Transverse colon (tissue), 4 donors: Measurements from ENCODE around the gene MUC15. TPM values are rescaled to one million over a fixed set of nuclear protein-coding genes. Genes with fewer than 3 reads are reported as not detected.

Source experiments
- DNase-seq: peaks from one replicate; pipeline ENCODE4 v3.0.0-alpha.2; 2019
- H3K27ac ChIP-seq, 4 donors: fragments of 200-600 bp; sonication (generic); 2 replicates each; pipeline ENCODE4 v1.5.1; 2016 to 2018; ENCODE audit warnings: inconsistent platforms in 4 of 4
- H3K27me3 ChIP-seq: fragments of 200-600 bp; sonication (generic); 2 replicates; pipeline ENCODE4 v1.5.1; 2017; ENCODE audit warnings: inconsistent platforms
- H3K36me3 ChIP-seq, 4 donors: fragments of 200-600 bp; sonication (generic); 2 replicates each; pipeline ENCODE4 v1.5.1; 2017 to 2019; ENCODE audit warnings: inconsistent platforms in 4 of 4
- H3K4me1 ChIP-seq, 4 donors: fragments of 200-600 bp; sonication (generic); 2 replicates each; pipeline ENCODE4 v1.5.1; 2017 to 2020; ENCODE audit warnings: inconsistent platforms in 4 of 4
- H3K4me3 ChIP-seq, 4 donors: fragments of 200-600 bp; sonication (generic); 1 replicate in 1 of 4; 2 replicates in 3 of 4; pipeline versions ENCODE4 v1.5.1 to v1.6.1; 2017 to 2019; ENCODE audit warnings: inconsistent platforms in 4 of 4
- H3K9me3 ChIP-seq, 2 donors: fragments of 200-600 bp; sonication (generic); 2 replicates each; pipeline ENCODE4 v1.5.1; 2017 to 2019; ENCODE audit warnings: inconsistent platforms in 2 of 2
- EP300 ChIP-seq: sonication (generic); formaldehyde crosslinking; IDR thresholded peaks from one replicate; pipeline ENCODE4 v1.6.1; 2017; ENCODE audit warnings: antibody characterized with exemption, low read depth
- POLR2A ChIP-seq: fragments of 450-650 bp; IDR thresholded peaks from one replicate; pipeline ENCODE4 v1.6.1; 2016; ENCODE audit warnings: antibody characterized with exemption, mild to moderate bottlenecking, moderate library complexity
- POLR2AphosphoS5 ChIP-seq, 3 donors: sonication (generic); formaldehyde crosslinking; IDR thresholded peaks; one replicate each; pipeline ENCODE4 v1.6.1; 2016; ENCODE audit warnings: antibody characterized with exemption in 3 of 3
- WGBS, 2 donors: methylation state at CpG; one replicate each; pipeline ENCODE4 v1.1.5; 2018; ENCODE audit warnings: low coverage in 1 of 2; 5-methylcytosine and 5-hydroxymethylcytosine counted together
- in situ Hi-C, 4 donors: fragments of 200-750 bp; cut with MboI; loops; one replicate each; pipeline versions ENCODE4 v1.15.0 to v1.15.1; 2017; ENCODE audit warnings: low sequenced_read_pairs in 3 of 4, low pct_ligation_motif_present in 1 of 4, low pct_unique_long_range_greater_than_20kb in 1 of 4
- intact Hi-C: fragments of 100-400 bp; cut with DNase I; formaldehyde crosslinking; loops from one replicate; pipeline ENCODE4 v1.15.1; 2023; ENCODE audit warnings: low total_unique reads
- total RNA-seq, 4 donors: library from RNA; depleted of rRNA; stranded (reverse); fragments of >200 nt; gene quantifications; one replicate each; pipeline ENCODE4 v1.1.0, GENCODE V29; 2016
- TF ChIP-seq, protein P1 (sequence below), 5 experiments: fragments of 200-600 bp in 3 of 5; fragments of 450-650 bp in 2 of 5; sonication (generic) in 3 of 5; IDR thresholded peaks; 1 replicate in 2 of 5; 2 replicates in 3 of 5; pipeline ENCODE4 v1.5.1; 2016 to 2017; ENCODE audit warnings: antibody characterized with exemption in 5 of 5, inconsistent platforms in 3 of 5, mild to moderate bottlenecking in 2 of 5, moderate library complexity in 1 of 5

MUC15 gene
- total RNA-seq, 4 donors from 2014 or later = not detected

DNA sequence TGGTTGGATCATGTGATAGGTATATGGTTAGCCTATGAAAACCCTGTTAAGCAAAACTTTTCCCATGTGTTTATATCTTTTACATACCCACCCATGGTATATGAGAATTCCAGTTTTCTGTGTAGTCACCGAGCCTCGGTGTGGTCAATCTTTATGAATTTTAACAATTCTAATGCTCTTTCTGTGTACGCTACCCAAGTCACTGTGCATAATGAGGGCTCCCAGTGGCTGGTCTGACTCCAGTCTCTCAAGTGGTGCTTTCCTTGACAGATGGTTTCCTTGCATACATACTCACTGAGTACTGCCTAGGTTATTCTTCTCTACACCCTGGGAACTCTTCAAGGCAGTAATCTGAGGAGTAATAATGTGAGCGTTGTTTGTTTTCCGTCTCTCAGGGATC, 17.6 kb downstream of the MUC15 start:
- Histone ChIP-seq H3K4me3 (no peak overlapping the region), H3K36me3 (no peaks in the 10 kb centered on the region), H3K27me3 (no peaks in the 10 kb centered on the region), H3K27ac (no peak overlapping the region), H3K4me1 (no peaks in the 10 kb centered on the region), H3K9me3 (no peaks in the 10 kb centered on the region)
- TF ChIP-seq EP300 (no peak), POLR2AphosphoS5 (IDR thresholded peaks at IDR 0.05) (no peak), POLR2A (no peak)
- TF ChIP-seq, protein P1, sequence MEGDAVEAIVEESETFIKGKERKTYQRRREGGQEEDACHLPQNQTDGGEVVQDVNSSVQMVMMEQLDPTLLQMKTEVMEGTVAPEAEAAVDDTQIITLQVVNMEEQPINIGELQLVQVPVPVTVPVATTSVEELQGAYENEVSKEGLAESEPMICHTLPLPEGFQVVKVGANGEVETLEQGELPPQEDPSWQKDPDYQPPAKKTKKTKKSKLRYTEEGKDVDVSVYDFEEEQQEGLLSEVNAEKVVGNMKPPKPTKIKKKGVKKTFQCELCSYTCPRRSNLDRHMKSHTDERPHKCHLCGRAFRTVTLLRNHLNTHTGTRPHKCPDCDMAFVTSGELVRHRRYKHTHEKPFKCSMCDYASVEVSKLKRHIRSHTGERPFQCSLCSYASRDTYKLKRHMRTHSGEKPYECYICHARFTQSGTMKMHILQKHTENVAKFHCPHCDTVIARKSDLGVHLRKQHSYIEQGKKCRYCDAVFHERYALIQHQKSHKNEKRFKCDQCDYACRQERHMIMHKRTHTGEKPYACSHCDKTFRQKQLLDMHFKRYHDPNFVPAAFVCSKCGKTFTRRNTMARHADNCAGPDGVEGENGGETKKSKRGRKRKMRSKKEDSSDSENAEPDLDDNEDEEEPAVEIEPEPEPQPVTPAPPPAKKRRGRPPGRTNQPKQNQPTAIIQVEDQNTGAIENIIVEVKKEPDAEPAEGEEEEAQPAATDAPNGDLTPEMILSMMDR (IDR thresholded peaks at IDR 0.05) = no peak
- 70 to 82% methylated on average over 5 of the region's 5 CpGs for WGBS, 2 donors
- DNase-seq = no peak
- intact Hi-C loops = no loop called here
- in situ Hi-C loops = no loop called here

DNA sequence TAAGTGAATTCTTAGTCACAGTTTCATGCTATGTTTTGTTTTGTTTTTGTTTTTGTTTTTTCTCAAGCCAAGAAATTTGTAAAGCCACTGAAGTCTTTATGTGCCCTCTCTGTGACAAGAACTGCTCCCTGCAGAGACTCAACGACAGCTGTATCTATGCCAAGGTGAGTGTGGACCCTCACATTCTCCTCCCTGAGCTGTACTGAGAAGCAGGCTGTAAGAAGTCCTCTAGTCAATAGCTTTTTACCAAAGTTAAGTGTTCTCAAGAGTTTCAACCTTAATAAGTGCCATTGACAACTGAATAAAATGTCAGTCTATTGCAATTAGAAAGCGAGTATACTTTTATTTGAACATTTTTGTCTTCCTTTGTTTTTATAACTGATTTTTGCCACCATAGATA, 18.9 kb downstream of the MUC15 start:
- Histone ChIP-seq H3K4me3 (no peak overlapping the region), H3K36me3 (no peaks in the 10 kb centered on the region), H3K27me3 (no peaks in the 10 kb centered on the region), H3K27ac (no peak overlapping the region), H3K4me1 (no peaks in the 10 kb centered on the region), H3K9me3 (no peaks in the 10 kb centered on the region)
- no peak for DNase-seq
- 66 to 90% methylated on average over 1 to 2 of the region's 2 CpGs for WGBS, 2 donors
- intact Hi-C loops = no loop called here
- TF ChIP-seq EP300 (no peak), POLR2AphosphoS5 (IDR thresholded peaks at IDR 0.05) (no peak), POLR2A (no peak)
- TF ChIP-seq, protein P1 (IDR thresholded peaks at IDR 0.05) = no peak
- in situ Hi-C loops = no loop called here

DNA sequence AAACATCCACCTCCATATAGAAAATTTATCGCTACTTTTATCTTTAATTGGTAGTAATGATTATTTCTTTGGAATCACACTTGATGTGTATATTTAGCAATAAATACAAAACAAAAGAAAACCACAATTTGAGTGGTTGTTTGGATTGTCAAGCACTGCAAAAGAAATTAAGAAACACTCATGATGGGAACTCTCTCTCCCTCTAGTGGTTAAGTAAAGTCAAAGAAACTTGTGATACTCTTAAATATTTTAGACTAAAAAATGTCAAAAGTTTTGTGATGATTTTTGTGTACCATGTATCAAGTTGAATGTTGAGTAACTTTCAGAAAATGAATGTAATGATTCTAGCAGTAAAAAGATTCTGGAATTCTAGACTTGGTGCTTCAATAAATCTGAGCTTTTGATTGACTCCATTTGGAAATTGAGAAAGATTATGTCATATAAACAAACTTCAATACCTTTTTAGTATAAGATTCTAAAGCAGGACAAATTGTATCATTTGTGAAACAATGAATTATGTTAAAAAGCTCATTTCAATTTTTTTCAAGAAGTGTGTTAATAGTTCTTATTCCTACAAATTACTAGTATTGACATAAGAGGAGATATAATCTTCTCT, 20.8 kb downstream of the MUC15 start:
- no peaks in the 10 kb centered on the region for H3K27me3 ChIP-seq
- in situ Hi-C loops (no loop called here), intact Hi-C loops (no loop called here)
- no peak overlapping the region for H3K4me3 ChIP-seq
- DNase-seq = no peak
- TF ChIP-seq EP300 = no peak
- TF ChIP-seq POLR2A = no peak
- TF ChIP-seq, protein P1 (IDR thresholded peaks at IDR 0.05) = peak in 2 of 5 experiments; percentile 15 to 23
- TF ChIP-seq POLR2AphosphoS5 (IDR thresholded peaks at IDR 0.05) = no peak
- H3K9me3 ChIP-seq = no peaks in the 10 kb centered on the region
- H3K36me3 ChIP-seq = no peaks in the 10 kb centered on the region
- no peaks in the 10 kb centered on the region for H3K4me1 ChIP-seq
- WGBS, 2 donors = 46 to 47% methylated on average over 1 of the region's 1 CpG
- H3K27ac ChIP-seq = no peak overlapping the region

DNA sequence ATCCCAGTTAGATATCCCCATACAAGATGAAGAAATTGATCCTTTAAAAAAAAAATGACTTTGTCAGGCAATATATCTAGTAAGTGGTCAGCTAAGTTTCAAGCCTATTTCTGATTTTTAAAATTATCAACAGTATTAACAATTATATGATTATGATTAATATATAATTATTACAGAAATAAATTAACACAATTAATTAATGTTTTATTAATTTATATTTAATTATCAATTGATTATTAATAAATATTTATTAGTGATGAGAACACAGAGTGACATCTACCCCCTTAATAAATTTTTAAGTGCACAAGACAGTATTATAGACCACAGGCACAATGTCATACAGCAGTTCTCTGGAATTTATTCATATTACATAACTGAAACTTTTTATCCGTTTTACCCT, 22.0 kb downstream of the MUC15 start:
- no peaks in the 10 kb centered on the region for H3K9me3 ChIP-seq
- H3K27me3 ChIP-seq = no peaks in the 10 kb centered on the region
- DNase-seq = no peak
- intact Hi-C loops (no loop called here), in situ Hi-C loops (no loop called here)
- no peak for TF ChIP-seq EP300
- no peak for TF ChIP-seq POLR2AphosphoS5 (IDR thresholded peaks at IDR 0.05)
- no peak for TF ChIP-seq POLR2A
- TF ChIP-seq, protein P1 (IDR thresholded peaks at IDR 0.05) = no peak
- H3K27ac ChIP-seq = no peak overlapping the region
- 60 to 91% methylated on average over 1 of the region's 1 CpG for WGBS, 2 donors
- no peaks in the 10 kb centered on the region for H3K36me3 ChIP-seq
- no peaks in the 10 kb centered on the region for H3K4me1 ChIP-seq
- H3K4me3 ChIP-seq = no peak overlapping the region
